Neutrophil (primary cell): Measurements from ENCODE around the gene C5AR1.
"Not testable (repeated sequence)": the region's sequence is repeated elsewhere in the genome, so short reads cannot be mapped to it uniquely, and the experiment has no call there.

Experiments
- H3K27ac ChIP-seq: fragments of 200-600 bp; sonication (generic); 2 replicates; pipeline ENCODE4 v1.5.1; 2016; ENCODE audit warnings: mild to moderate bottlenecking, moderate library complexity
- H3K27me3 ChIP-seq: fragments of 200-600 bp; sonication (generic); 2 replicates; pipeline ENCODE4 v1.6.0; 2016; ENCODE audit warnings: mild to moderate bottlenecking
- H3K36me3 ChIP-seq: fragments of 200-600 bp; sonication (generic); 2 replicates; pipeline ENCODE4 v1.5.1; 2017
- H3K4me1 ChIP-seq, 2 experiments: fragments of 200-600 bp in 1 of 2; sonication (generic) in 1 of 2; 1 replicate in 1 of 2; 2 replicates in 1 of 2; pipeline versions ENCODE4 v1.5.1 to v1.6.1; 2013 to 2016; ENCODE audit warnings: low read depth in 1 of 2, low read length in 1 of 2, mild to moderate bottlenecking in 1 of 2, moderate library complexity in 1 of 2; ENCODE audit not compliant: control insufficient read depth in 1 of 2, insufficient read depth in 1 of 2
- H3K4me3 ChIP-seq, 2 experiments: fragments of 200-600 bp in 1 of 2; sonication (generic) in 1 of 2; 1 replicate in 1 of 2; 2 replicates in 1 of 2; pipeline ENCODE4 v1.5.1; 2013 to 2016; ENCODE audit warnings: low read depth in 1 of 2, low read length in 1 of 2, mild to moderate bottlenecking in 1 of 2, moderate library complexity in 1 of 2
- H3K9me3 ChIP-seq: fragments of 200-600 bp; sonication (generic); 2 replicates; pipeline ENCODE4 v1.5.1; 2016
- CTCF ChIP-seq: fragments of 200-600 bp; sonication (generic); IDR thresholded peaks from 2 replicates; pipeline ENCODE4 v1.5.1; 2016; ENCODE audit warnings: antibody characterized with exemption

Gene C5AR1

GRCh38 chr19:47275791-47276461, 33.7 kb upstream of the C5AR1 start:
- Histone ChIP-seq H3K36me3 (peaks cover 10% of the 10 kb centered on the region), H3K27me3 (peaks cover 5% of the 10 kb centered on the region), H3K27ac (no peak overlapping the region), H3K4me3 (peak overlapping the region in 1 of 2 experiments; percentile 58), H3K9me3 (no peaks in the 10 kb centered on the region), H3K4me1 (peaks cover 38 to 41% of the 10 kb centered on the region in 2 experiments)
- no peak for TF ChIP-seq CTCF

- H3K9me3 ChIP-seq, H3K4me3 ChIP-seq, H3K27me3 ChIP-seq, H3K36me3 ChIP-seq, H3K27ac ChIP-seq: not testable (repeated sequence)
- peaks cover 38 to 41% of the 10 kb centered on the region in 2 experiments for H3K4me1 ChIP-seq
Measured at GRCh38 chr19:47276513-47276912, 33.1 kb upstream of the C5AR1 start.

- Histone ChIP-seq H3K36me3 (no peaks in the 10 kb centered on the region), H3K9me3 (no peaks in the 10 kb centered on the region), H3K4me1 (peaks cover 9 to 10% of the 10 kb centered on the region in 2 experiments), H3K27me3 (peaks cover 4% of the 10 kb centered on the region), H3K27ac (no peak overlapping the region), H3K4me3 (no peak overlapping the region)
- peak; percentile 58 for TF ChIP-seq CTCF
Measured at GRCh38 chr19:47280183-47280797, 29.4 kb upstream of the C5AR1 start.

- TF ChIP-seq CTCF: no peak
- Histone ChIP-seq H3K36me3 (no peaks in the 10 kb centered on the region), H3K27me3 (no peaks in the 10 kb centered on the region), H3K4me3 (no peak overlapping the region), H3K9me3 (no peaks in the 10 kb centered on the region), H3K27ac (no peak overlapping the region), H3K4me1 (peaks cover 0 to 4% of the 10 kb centered on the region in 2 experiments)
Measured at GRCh38 chr19:47283405-47284059, 26.1 kb upstream of the C5AR1 start.

GRCh38 chr19:47284324-47284899, 25.2 kb upstream of the C5AR1 start:
- Histone ChIP-seq H3K36me3 (no peaks in the 10 kb centered on the region), H3K27me3 (no peaks in the 10 kb centered on the region), H3K4me1 (peaks cover 0 to 4% of the 10 kb centered on the region in 2 experiments), H3K27ac (no peak overlapping the region), H3K4me3 (no peak overlapping the region), H3K9me3 (no peaks in the 10 kb centered on the region)
- peak; percentile 88 for TF ChIP-seq CTCF
